Measurements from ENCODE around the gene VAT1L. TPM values are rescaled to one million over a fixed set of nuclear protein-coding genes. Genes with fewer than 3 reads are reported as not detected.

The VAT1L gene
- total and polyA plus RNA-seq, 8 donors, result 0.32 to 10.7 (median 1.3) TPM

- ATAC-seq, result no peak
- peaks cover 0 to 16% (median 1%) of the 10 kb centered on the region in 4 donors for H3K27me3 ChIP-seq
- intact Hi-C loops (cut with DNase I), result no loop called here
These were observed 2.0 kb upstream of the VAT1L start for GRCh38 chr16:77786186-77786847.

GRCh38 chr16:77787452-77787851 lies 912 bp upstream of the VAT1L start:
- peaks cover 0 to 16% (median 1%) of the 10 kb centered on the region in 4 donors for H3K27me3 ChIP-seq

More at GRCh38 chr16:77786186-77786847, 2.0 kb upstream of the VAT1L start:
- DNase-seq (no peak), FAIRE-seq (no peak)
- no peak for TF ChIP-seq CTCF (IDR thresholded peaks at IDR 0.05)
- H3K27ac ChIP-seq, result no peak overlapping the region
- WGBS, 2 donors, result 34 to 41% methylated on average over 5 of the region's 5 CpGs
- H3K4me1 ChIP-seq, result peaks cover 0 to 11% (median 8%) of the 10 kb centered on the region in 3 donors
- no peaks in the 10 kb centered on the region for H3K36me3 ChIP-seq
- H3K4me3 ChIP-seq, result no peak overlapping the region
- H3K9me3 ChIP-seq, result no peaks in the 10 kb centered on the region

GRCh38 chr16:77789085-77790008 lies 983 bp downstream of the VAT1L start:
- H3K27me3 ChIP-seq, result peaks cover 0 to 16% (median 1%) of the 10 kb centered on the region in 4 donors
- H3K27ac ChIP-seq, result no peak overlapping the region
- H3K4me1 ChIP-seq, result peaks cover 0 to 11% (median 8%) of the 10 kb centered on the region in 3 donors
- ATAC-seq (peak in 2 of 4 donors; percentile 19 to 20), DNase-seq (no peak), FAIRE-seq (no peak)
- peak overlapping the region in 2 of 4 donors; percentile 29 to 50 for H3K4me3 ChIP-seq
- H3K9me3 ChIP-seq, result no peaks in the 10 kb centered on the region
- TF ChIP-seq CTCF (IDR thresholded peaks at IDR 0.05), result no peak
- WGBS, 2 donors, result 7 to 10% methylated on average over 30 to 34 of the region's 34 CpGs
- H3K36me3 ChIP-seq, result no peaks in the 10 kb centered on the region
- intact Hi-C loops (cut with DNase I), result no loop called here

More at GRCh38 chr16:77787452-77787851, 912 bp upstream of the VAT1L start:
- FAIRE-seq, result no peak
- peaks cover 0 to 11% (median 8%) of the 10 kb centered on the region in 3 donors for H3K4me1 ChIP-seq
- DNase-seq, result no peak
- no peaks in the 10 kb centered on the region for H3K9me3 ChIP-seq
- no peak overlapping the region for H3K27ac ChIP-seq
- no peak for TF ChIP-seq CTCF (IDR thresholded peaks at IDR 0.05)
- no peak for ATAC-seq
- no peak overlapping the region for H3K4me3 ChIP-seq
- intact Hi-C loops (cut with DNase I), result no loop called here
- H3K36me3 ChIP-seq, result no peaks in the 10 kb centered on the region
- 39 to 43% methylated on average over 2 of the region's 2 CpGs for WGBS, 2 donors

GRCh38 chr16:77790009-77790372 lies 1.6 kb downstream of the VAT1L start:
- H3K4me1 ChIP-seq, result peaks cover 0 to 11% (median 8%) of the 10 kb centered on the region in 3 donors
- no peak overlapping the region for H3K27ac ChIP-seq
- WGBS, 2 donors, result 18 to 22% methylated on average over 11 of the region's 11 CpGs
- FAIRE-seq, result no peak
- intact Hi-C loops (cut with DNase I), result no loop called here
- no peak for DNase-seq
- no peaks in the 10 kb centered on the region for H3K36me3 ChIP-seq
- H3K27me3 ChIP-seq, result peaks cover 0 to 16% (median 1%) of the 10 kb centered on the region in 4 donors
- H3K4me3 ChIP-seq, result no peak overlapping the region
- H3K9me3 ChIP-seq, result no peaks in the 10 kb centered on the region
- no peak for ATAC-seq
- TF ChIP-seq CTCF (IDR thresholded peaks at IDR 0.05), result no peak

Measured in pancreas (tissue), 10 donors.